ENCODE measurements around the gene PTDSS2.
"Not testable (repeated sequence)": the region's sequence is repeated elsewhere in the genome, so short reads cannot be mapped to it uniquely, and the experiment has no call there.

The PTDSS2 gene

DNA sequence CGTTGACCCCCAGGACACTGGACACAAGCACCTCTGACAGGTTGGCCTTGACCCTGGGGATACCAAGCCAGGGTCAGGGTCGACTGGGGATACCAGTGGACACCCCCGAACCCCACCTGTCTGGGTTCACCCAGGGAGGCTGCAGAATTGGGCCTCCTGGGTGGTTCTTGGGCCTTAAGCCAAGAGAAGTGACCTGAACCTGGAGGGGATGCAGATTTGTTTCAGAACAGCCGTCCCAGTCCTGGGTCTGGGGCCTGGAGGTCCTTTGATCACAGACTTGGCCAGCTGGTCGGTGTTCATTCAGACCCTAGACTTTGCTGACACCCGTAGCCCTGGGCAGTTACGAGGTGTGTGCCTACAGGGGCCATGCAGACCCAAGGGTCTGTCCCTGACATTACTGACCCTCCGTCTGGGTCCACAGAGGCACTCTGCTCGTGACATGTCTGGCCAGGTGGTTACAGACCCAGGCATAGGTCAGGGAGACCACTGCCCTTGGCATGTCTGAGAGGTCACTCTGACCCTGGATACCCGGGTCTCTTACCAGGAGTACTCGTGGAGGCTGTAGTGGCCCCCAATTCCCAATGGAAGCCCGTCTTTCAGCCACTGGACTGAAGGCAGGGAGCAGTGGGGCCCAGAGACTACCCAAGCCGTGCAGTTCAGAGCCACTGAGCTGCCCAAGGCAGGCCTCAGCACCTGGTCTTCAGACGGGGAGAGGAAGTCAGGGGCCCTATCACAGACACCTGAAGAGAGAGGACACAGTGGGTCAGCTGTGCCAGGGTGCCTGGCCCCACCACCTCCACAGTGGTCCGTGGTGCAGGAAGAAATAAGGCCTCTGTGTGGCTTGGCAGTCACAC is 41.7 kb upstream of the PTDSS2 start:
- Histone ChIP-seq H3K36me3 (ENCODE audit: control insufficient read depth, insufficient read depth, low read length) (no peaks in the 10 kb centered on the region), H3K4me1 (ENCODE audit: control insufficient read depth, insufficient read depth, low read length) (peaks cover 11% of the 10 kb centered on the region), H3K9me3 (ENCODE audit: control insufficient read depth, low read length) (no peaks in the 10 kb centered on the region), H3K27me3 (ENCODE audit: control insufficient read depth, insufficient read depth, low read length) (no peaks in the 10 kb centered on the region), H3K9ac (ENCODE audit: low read length) (no peak overlapping the region), H3K4me3 (ENCODE audit: low read length) (no peak overlapping the region)

DNA sequence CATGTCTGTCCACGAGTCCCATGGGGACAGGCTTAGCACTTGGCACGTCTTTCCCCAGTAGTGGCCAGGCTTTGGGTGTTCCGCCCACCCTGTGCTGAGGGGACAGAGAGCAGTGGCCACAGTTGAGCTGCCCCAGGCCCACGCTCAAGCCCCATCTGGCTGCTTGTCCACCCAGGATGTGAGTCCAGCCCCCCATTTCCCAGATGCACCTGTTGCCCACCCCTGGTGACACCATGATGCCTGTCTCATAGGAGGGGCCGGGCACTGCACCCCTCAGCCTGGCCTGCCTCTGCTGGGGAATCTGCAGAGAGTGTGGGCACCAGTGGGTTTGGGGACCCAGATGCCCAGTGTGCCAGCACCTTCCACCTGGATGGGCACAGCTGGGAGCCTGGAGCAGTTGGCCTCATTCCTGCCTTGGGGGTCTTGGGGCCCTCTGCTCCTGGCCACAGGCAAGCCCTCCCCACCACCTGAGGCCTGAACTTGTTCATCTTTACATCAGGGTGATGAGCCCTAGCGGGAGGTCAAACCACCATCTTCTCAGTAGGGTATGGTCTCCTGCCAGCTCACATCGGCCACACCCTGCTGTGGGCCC is 41.0 kb upstream of the PTDSS2 start:
- Histone ChIP-seq H3K4me1 (ENCODE audit: control insufficient read depth, insufficient read depth, low read length) (peaks cover 11% of the 10 kb centered on the region), H3K9ac (ENCODE audit: low read length) (no peak overlapping the region), H3K36me3 (ENCODE audit: control insufficient read depth, insufficient read depth, low read length) (no peaks in the 10 kb centered on the region), H3K27me3 (ENCODE audit: control insufficient read depth, insufficient read depth, low read length) (no peaks in the 10 kb centered on the region), H3K4me3 (ENCODE audit: low read length) (no peak overlapping the region), H3K9me3 (ENCODE audit: control insufficient read depth, low read length) (no peaks in the 10 kb centered on the region)

DNA sequence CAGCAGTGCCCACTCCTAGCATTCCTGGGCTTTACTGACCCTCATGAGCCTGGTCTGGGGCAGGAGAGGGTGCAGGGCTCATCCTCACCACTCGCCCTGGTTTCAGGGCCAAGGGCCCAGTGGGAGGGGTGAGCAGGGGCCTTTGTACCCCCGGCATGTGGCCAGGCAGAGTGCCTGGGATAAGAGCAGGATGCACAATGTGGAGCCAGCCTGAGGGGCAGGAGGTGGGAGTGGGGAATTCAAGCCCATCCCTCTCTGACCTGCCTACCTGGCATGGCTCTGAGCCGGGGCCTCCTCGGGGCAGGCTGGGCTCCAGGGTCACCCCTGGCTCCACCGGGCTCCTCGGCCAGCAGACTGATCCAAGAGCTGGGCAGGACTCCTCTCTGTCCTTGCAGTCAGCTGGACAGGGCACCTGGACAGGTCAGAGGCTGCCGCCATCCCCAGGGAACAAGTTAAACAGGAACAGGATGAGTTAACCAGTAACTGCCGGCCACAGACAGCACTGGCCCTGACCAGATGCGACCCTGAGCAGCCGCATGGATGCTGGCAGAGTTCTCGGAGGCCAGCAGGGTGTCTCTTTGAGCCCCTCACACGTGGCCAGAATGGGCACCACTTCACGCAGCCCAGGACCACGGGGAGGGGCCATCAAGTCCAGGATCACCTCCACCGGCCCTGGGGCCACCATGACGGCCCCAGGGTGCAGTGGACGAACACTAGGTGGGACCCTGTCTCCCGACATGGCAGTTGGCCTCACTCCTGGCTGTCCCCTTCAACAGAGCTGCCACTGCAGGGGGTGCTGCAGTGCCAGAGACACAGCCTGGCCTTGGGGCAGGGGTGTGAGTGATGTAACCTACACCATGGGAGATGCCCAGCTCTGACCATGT is 40.2 kb upstream of the PTDSS2 start:
- H3K4me1 ChIP-seq (ENCODE audit: control insufficient read depth, insufficient read depth, low read length): peaks cover 11% of the 10 kb centered on the region
- H3K4me3 ChIP-seq (ENCODE audit: low read length): no peak overlapping the region
- no peaks in the 10 kb centered on the region for H3K27me3 ChIP-seq (ENCODE audit: control insufficient read depth, insufficient read depth, low read length)
- H3K9me3 ChIP-seq (ENCODE audit: control insufficient read depth, low read length): no peaks in the 10 kb centered on the region
- H3K36me3 ChIP-seq (ENCODE audit: control insufficient read depth, insufficient read depth, low read length): no peaks in the 10 kb centered on the region
- H3K9ac ChIP-seq (ENCODE audit: low read length): no peak overlapping the region

DNA sequence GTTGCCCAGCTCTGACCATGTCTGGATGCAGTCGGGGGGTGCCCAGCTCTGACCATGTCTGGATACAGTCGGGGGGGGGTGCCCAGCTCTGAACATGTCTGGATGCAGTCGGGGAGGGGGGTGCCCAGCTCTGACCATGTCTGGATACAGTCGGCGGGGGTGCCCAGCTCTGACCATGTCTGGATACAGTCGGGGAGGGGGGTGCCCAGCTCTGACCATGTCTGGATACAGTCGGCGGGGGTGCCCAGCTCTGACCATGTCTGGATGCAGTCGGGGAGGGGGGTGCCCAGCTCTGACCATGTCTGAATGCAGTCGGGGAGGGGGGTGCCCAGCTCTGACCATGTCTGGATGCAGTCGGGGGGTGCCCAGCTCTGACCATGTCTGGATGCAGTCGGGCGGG is 39.4 kb upstream of the PTDSS2 start:
- H3K4me3 ChIP-seq (ENCODE audit: low read length); H3K36me3 ChIP-seq (ENCODE audit: control insufficient read depth, insufficient read depth, low read length); H3K27me3 ChIP-seq (ENCODE audit: control insufficient read depth, insufficient read depth, low read length); H3K9me3 ChIP-seq (ENCODE audit: control insufficient read depth, low read length); H3K9ac ChIP-seq (ENCODE audit: low read length): not testable (repeated sequence)
- H3K4me1 ChIP-seq (ENCODE audit: control insufficient read depth, insufficient read depth, low read length): peaks cover 17% of the 10 kb centered on the region

DNA sequence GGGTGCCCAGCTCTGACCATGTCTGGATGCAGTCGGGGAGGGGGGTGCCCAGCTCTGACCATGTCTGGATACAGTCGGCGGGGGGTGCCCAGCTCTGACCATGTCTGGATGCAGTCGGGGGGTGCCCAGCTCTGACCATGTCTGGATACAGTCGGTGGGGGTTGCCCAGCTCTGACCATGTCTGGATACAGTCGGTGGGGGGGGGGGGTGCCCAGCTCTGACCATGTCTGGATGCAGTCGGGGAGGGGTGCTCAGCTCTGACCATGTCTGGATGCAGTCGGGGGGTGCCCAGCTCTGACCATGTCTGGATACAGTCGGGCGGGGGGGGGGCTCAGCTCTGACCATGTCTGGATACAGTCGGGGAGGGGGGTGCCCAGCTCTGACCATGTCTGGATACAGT is 38.6 kb upstream of the PTDSS2 start:
- H3K9me3 ChIP-seq (ENCODE audit: control insufficient read depth, low read length); H3K36me3 ChIP-seq (ENCODE audit: control insufficient read depth, insufficient read depth, low read length); H3K9ac ChIP-seq (ENCODE audit: low read length); H3K27me3 ChIP-seq (ENCODE audit: control insufficient read depth, insufficient read depth, low read length); H3K4me3 ChIP-seq (ENCODE audit: low read length): not testable (repeated sequence)
- H3K4me1 ChIP-seq (ENCODE audit: control insufficient read depth, insufficient read depth, low read length): peaks cover 14% of the 10 kb centered on the region

DNA sequence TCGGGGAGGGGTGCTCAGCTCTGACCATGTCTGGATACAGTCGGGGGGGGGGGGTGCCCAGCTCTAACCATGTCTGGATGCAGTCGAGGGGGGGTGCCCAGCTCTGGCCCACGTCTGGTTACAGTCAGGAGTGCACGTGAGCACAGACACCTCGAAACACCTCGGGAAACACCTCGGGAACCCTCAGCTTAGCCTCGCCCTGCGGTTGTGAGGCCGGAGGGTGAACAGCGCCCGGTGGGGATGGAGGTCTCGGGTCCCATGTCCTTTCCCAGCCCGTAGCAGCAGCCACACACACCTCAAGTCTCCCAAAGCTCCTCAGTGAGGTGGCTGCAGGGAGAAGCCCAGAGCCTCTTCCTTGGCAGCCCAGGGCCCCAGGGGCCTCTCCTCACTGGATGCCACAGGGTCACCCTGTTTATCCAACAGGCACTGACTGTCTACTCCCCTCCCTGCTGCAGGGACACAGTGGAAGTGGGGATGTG is 37.4 kb upstream of the PTDSS2 start:
- Histone ChIP-seq H3K9me3 (ENCODE audit: control insufficient read depth, low read length) (no peaks in the 10 kb centered on the region), H3K4me3 (ENCODE audit: low read length) (no peak overlapping the region), H3K27me3 (ENCODE audit: control insufficient read depth, insufficient read depth, low read length) (peaks cover 7% of the 10 kb centered on the region), H3K9ac (ENCODE audit: low read length) (no peak overlapping the region), H3K36me3 (ENCODE audit: control insufficient read depth, insufficient read depth, low read length) (no peaks in the 10 kb centered on the region), H3K4me1 (ENCODE audit: control insufficient read depth, insufficient read depth, low read length) (peaks cover 14% of the 10 kb centered on the region)

DNA sequence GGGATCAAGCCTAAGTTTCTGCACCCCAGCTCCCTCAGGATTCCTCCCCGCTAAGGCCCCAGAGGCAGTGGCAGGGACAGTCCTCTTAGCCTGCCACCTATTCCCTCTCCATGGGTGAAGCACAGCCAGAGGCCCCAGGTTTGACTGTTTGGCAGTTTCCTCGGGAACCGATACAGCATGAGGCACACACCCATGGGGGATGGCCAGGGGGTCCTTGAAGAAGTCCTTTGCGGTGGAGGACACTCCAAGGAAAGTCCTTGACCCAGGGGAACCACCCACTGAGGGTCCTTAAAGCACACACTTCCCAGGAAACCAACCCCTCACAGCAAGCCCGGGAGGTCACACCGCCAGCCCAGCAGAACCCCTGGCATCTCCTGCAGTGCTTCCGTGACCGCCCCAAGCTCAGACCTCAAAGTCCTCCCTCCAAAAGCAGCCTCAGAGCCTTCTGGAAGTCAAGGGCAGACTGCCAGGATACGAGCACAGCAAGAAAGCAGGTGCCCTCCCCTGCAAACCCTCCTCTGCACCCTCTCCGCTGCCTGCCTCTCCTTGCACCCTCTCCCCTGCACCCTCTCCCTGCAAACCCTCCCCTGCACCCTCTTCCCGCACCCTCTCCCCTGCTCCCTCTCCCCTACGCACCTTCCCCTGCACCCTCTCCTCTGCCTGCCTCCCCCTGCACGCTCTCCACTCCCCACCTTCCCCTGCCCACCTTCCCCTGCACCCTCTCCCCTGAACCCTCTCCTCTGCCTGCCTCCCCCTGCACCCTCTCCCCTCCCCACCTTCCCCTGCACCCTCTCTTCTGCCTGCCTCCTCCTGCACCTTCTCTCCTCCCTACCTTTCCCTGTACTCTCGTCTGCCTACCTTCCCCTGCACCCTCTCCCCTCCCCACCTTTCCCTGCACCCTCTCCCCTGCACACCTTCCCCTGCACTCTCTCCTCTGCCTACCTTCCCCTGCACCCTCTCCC is 36.7 kb upstream of the PTDSS2 start:
- H3K27me3 ChIP-seq (ENCODE audit: control insufficient read depth, insufficient read depth, low read length): peaks cover 7% of the 10 kb centered on the region
- no peaks in the 10 kb centered on the region for H3K36me3 ChIP-seq (ENCODE audit: control insufficient read depth, insufficient read depth, low read length)
- no peak overlapping the region for H3K4me3 ChIP-seq (ENCODE audit: low read length)
- H3K9ac ChIP-seq (ENCODE audit: low read length): no peak overlapping the region
- H3K9me3 ChIP-seq (ENCODE audit: control insufficient read depth, low read length): no peaks in the 10 kb centered on the region
- peaks cover 18% of the 10 kb centered on the region for H3K4me1 ChIP-seq (ENCODE audit: control insufficient read depth, insufficient read depth, low read length)

DNA sequence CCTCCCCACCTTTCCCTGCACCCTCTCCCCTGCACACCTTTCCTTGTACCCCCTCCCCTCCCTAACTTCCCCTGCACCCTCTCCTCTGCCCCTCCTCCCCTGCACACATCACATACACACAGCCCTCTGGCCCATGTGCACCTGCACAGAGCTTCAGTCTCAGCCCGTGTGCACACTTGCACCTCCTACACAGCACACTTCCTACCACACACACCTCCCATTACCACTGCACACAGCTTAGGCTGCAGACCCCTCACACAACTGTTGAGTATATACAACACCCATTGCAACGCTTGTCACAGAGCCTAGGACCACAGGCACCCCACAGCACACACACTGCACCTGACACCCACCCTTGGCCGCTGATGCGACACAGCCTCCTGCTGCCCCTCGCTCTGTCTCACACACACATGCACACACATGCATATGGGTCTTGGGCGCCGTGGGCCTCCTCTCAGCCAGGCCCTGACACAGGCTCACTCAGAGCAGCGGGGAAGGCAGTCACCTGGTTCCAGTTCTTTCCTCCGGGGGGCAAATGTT is 35.7 kb upstream of the PTDSS2 start:
- peaks cover 7% of the 10 kb centered on the region for H3K27me3 ChIP-seq (ENCODE audit: control insufficient read depth, insufficient read depth, low read length)
- no peak overlapping the region for H3K9ac ChIP-seq (ENCODE audit: low read length)
- H3K9me3 ChIP-seq (ENCODE audit: control insufficient read depth, low read length): no peaks in the 10 kb centered on the region
- H3K4me1 ChIP-seq (ENCODE audit: control insufficient read depth, insufficient read depth, low read length): peaks cover 18% of the 10 kb centered on the region
- no peak overlapping the region for H3K4me3 ChIP-seq (ENCODE audit: low read length)
- H3K36me3 ChIP-seq (ENCODE audit: control insufficient read depth, insufficient read depth, low read length): no peaks in the 10 kb centered on the region

DNA sequence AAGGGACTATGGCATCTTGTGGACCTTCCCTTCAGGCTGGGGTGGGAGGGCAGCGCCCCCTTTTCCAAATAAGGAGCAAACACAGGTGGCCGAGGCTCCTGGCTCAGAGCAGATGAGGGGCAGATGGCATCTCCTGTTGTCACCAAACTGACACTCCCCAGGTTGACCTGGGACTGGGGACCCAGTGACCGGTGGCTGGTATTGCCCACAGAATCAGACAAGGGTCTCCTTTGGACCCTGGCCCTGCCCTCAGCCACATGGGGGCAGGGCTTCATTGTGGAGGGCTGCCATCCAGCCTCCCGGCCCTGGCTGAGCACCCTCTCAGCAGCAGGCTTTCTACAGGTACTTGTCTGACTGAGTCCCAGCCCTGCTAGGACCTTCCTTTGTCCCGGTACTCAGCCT is 34.4 kb upstream of the PTDSS2 start:
- H3K9me3 ChIP-seq (ENCODE audit: control insufficient read depth, low read length): no peaks in the 10 kb centered on the region
- H3K4me3 ChIP-seq (ENCODE audit: low read length): peak overlapping the region; percentile 46
- peaks cover 18% of the 10 kb centered on the region for H3K4me1 ChIP-seq (ENCODE audit: control insufficient read depth, insufficient read depth, low read length)
- H3K27me3 ChIP-seq (ENCODE audit: control insufficient read depth, insufficient read depth, low read length): peaks cover 7% of the 10 kb centered on the region
- peak overlapping the region; percentile 9 for H3K9ac ChIP-seq (ENCODE audit: low read length)
- no peaks in the 10 kb centered on the region for H3K36me3 ChIP-seq (ENCODE audit: control insufficient read depth, insufficient read depth, low read length)

DNA sequence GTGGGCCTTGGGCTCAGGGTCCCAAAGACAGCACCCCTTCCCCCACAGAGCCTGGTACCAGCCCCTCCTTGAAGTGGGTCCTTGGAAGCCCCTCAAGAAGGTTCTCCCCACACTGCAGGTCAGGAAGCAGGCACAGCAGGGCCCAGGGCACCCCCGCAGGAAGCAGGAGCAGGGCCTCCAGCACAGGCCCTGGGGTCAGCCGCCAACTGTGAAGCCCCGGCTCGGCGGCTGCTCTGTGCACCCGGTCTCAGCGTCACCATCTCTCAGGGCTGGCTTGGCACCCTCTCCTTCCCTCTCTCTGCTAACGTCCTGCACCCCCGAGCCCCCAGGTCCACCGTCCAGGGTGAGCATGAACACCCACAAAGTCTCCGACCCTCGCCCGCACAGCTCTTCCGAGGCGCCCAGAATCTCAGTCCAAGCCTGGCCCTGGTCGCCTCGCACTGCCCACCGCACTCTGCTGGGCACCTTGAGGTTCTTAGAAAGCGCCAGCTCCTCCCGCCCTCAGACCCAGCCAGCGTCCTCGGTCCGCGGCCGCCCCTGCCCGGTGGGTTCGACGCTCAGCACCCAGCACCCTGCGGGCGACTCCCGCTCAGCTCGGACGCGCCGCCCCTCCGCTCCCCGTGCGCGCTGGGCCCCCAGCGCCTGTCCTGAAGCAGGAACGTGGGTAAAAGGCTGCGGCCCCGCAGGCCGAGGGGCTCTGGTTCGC is 33.9 kb upstream of the PTDSS2 start:
- no peaks in the 10 kb centered on the region for H3K9me3 ChIP-seq (ENCODE audit: control insufficient read depth, low read length)
- no peaks in the 10 kb centered on the region for H3K36me3 ChIP-seq (ENCODE audit: control insufficient read depth, insufficient read depth, low read length)
- H3K4me3 ChIP-seq (ENCODE audit: low read length): peak overlapping the region; percentile 46
- peak overlapping the region; percentile 65 for H3K9ac ChIP-seq (ENCODE audit: low read length)
- H3K27me3 ChIP-seq (ENCODE audit: control insufficient read depth, insufficient read depth, low read length): peaks cover 7% of the 10 kb centered on the region
- peaks cover 18% of the 10 kb centered on the region for H3K4me1 ChIP-seq (ENCODE audit: control insufficient read depth, insufficient read depth, low read length)

Data from mucosa of stomach (tissue), 1 donor.